ENCODE data around the gene CPTP. TPM values are rescaled to one million over a fixed set of nuclear protein-coding genes. Genes with fewer than 3 reads are reported as not detected.

CPTP gene
- 31.1 and 32.6 TPM in 2 replicates for total RNA-seq

GRCh38 chr1:1324524-1325287 lies at the start of gene CPTP, which contains the start of gene INTS11:
Gene CPTP (plus strand): TSS chr1:1324802. CDS start chr1:1326911, 2,109 bp downstream.
Gene INTS11 (minus strand): TSS chr1:1324660. CDS start chr1:1324608, 52 bp downstream.

GRCh38 chr1:1307923-1308755 lies 16.5 kb upstream of the CPTP start, which contains the start of the genes ACAP3 and PUSL1:
Gene ACAP3 (minus strand): TSS chr1:1307930. CDS start chr1:1307815, 115 bp downstream.
Gene PUSL1 (plus strand): TSS chr1:1308597. CDS start chr1:1308644, 47 bp downstream.

GRCh38 chr1:1331068-1331965 lies 6.7 kb downstream of the CPTP start, which contains the start of gene TAS1R3:
Gene TAS1R3 (plus strand): TSS chr1:1331280. CDS start chr1:1331346, 66 bp downstream.

GRCh38 chr1:1349256-1350012 lies 24.8 kb downstream of the CPTP start, which contains the start of gene DVL1:
Gene DVL1 (minus strand): TSS chr1:1349418. CDS start chr1:1349065, 353 bp downstream.

GRCh38 chr1:1358433-1359271 lies 34.0 kb downstream of the CPTP start, which contains the start of gene MXRA8:
Gene MXRA8 (minus strand): TSS chr1:1358555. CDS start chr1:1358504, 51 bp downstream.

GRCh38 chr1:1374929-1375662 lies 50.5 kb downstream of the CPTP start, which contains the start of gene AURKAIP1:
Gene AURKAIP1 (minus strand): TSS chr1:1375207. CDS start chr1:1374756, 451 bp downstream.

Other genes starting within 250 kb of the CPTP start
- 8.4 and 16.6 TPM in 2 replicates for gene C1orf159, start 208.7 kb upstream of the CPTP start, total RNA-seq
- not detected in 2 replicates for gene TTLL10, start 150.9 kb upstream of the CPTP start, total RNA-seq
- not detected in 2 replicates for gene TNFRSF18, start 118.2 kb upstream of the CPTP start, total RNA-seq
- gene TNFRSF4, start 110.6 kb upstream of the CPTP start, total RNA-seq, result 1.9 TPM in 1 of 2 replicates, not detected in the other
- gene SDF4, start 92.8 kb upstream of the CPTP start, total RNA-seq, result 231 and 251 TPM in 2 replicates
- gene B3GALT6, start 92.6 kb upstream of the CPTP start, total RNA-seq, result 21.7 and 38.4 TPM in 2 replicates
- gene C1QTNF12, start 78.1 kb upstream of the CPTP start, total RNA-seq, result 4.0 TPM in 1 of 2 replicates, not detected in the other
- gene UBE2J2, start 50.9 kb upstream of the CPTP start, total RNA-seq, result 31.1 and 39.7 TPM in 2 replicates
- gene SCNN1D, start 44.4 kb upstream of the CPTP start, total RNA-seq, result 0.16 and 0.90 TPM in 2 replicates
- 20.4 and 39.4 TPM in 2 replicates for gene ACAP3, start 16.9 kb upstream of the CPTP start, total RNA-seq
- 25.8 and 28.7 TPM in 2 replicates for gene PUSL1, start 16.2 kb upstream of the CPTP start, total RNA-seq
- gene INTS11, start 142 bp upstream of the CPTP start, total RNA-seq, result 64.3 and 78.3 TPM in 2 replicates
- under 0.01 and 0.49 TPM in 2 replicates for gene TAS1R3, start 6.5 kb downstream of the CPTP start, total RNA-seq
- gene DVL1, start 24.6 kb downstream of the CPTP start, total RNA-seq, result 43.1 and 48.4 TPM in 2 replicates
- gene MXRA8, start 33.8 kb downstream of the CPTP start, total RNA-seq, result 121 and 139 TPM in 2 replicates
- gene AURKAIP1, start 50.4 kb downstream of the CPTP start, total RNA-seq, result 117 and 148 TPM in 2 replicates
- 79.7 and 127 TPM in 2 replicates for gene CCNL2, start 74.5 kb downstream of the CPTP start, total RNA-seq
- 76.9 and 98.2 TPM in 2 replicates for gene MRPL20, start 82.5 kb downstream of the CPTP start, total RNA-seq
- 2.2 TPM in 1 of 2 replicates, not detected in the other for gene ANKRD65, start 96.5 kb downstream of the CPTP start, total RNA-seq
- 17.7 and 32.0 TPM in 2 replicates for gene VWA1, start 110.9 kb downstream of the CPTP start, total RNA-seq
- not detected in 2 replicates for gene ATAD3C, start 124.9 kb downstream of the CPTP start, total RNA-seq
- gene ATAD3B, start 147.0 kb downstream of the CPTP start, total RNA-seq, result 15.7 and 19.9 TPM in 2 replicates
- 34.5 and 35.4 TPM in 2 replicates for gene ATAD3A, start 187.4 kb downstream of the CPTP start, total RNA-seq
- 7.0 TPM in 2 replicates for gene TMEM240, start 215.8 kb downstream of the CPTP start, total RNA-seq